RKO (cell line): ENCODE results near the gene ITGA7.
"Not testable (repeated sequence)": the region's sequence is repeated elsewhere in the genome, so short reads cannot be mapped to it uniquely, and the experiment has no call there.

Experiments
- DNase-seq: peaks from one replicate; pipeline ENCODE4 v3.0.0-alpha.2; 2016; ENCODE audit warnings: low spot score

Gene ITGA7

DNA sequence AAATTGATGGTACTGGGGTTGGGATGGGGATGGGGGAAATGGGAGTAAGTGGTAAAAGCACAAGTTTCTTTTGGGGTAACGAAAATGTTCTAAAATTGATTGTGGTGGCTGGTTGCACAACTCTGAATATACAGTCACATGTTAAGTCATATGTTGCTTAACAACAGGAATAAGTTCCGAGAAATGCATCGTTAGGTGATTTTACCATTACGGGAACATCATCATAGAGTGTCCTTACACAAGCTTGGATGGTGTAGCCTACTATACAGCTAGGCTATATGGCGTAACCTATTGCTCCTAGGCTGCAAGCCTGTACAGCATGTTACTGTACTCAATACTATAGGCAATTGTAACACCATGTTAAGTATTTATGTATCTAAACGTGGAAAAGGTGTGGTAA, 31.0 kb downstream of the ITGA7 start:
- DNase-seq: no peak

DNA sequence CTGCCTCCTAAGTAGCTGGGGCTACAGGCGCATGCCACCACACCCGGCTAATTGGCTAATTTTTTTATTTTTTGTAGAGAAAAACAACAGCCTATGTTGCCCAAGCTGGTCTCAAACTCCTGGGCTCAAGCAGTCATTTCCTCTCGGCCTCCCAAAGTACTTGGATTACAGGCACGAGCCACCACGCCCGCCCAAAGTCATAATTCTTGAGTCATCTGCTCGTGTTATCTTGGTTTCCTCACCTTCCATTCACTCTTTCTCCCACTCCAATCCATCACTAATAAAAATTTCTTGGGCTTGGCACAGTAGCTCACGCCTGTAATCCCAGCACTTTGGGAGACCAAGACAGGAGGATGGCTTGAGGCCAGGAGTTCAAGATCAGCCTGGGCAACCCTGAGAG, 32.0 kb downstream of the ITGA7 start:
- DNase-seq: no peak

DNA sequence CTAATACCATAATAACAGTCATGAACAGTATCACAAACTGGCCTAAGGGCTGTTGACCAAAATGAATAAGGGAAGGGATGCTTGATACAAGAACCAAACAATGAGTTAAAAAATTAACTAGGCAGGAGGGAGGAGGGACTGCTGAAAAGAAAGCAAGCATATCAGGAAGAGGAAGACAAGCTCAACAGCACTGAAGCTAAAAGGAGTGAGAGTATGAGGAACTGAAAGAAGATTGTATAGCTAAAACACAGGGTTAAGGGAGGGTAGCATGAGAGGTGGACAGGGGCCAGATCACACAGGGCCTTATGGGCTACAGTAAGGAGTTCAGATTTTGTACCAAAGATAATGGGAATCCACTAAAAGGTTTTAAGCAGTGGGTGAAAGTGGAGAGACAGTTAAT, 34.1 kb downstream of the ITGA7 start:
- no peak for DNase-seq

DNA sequence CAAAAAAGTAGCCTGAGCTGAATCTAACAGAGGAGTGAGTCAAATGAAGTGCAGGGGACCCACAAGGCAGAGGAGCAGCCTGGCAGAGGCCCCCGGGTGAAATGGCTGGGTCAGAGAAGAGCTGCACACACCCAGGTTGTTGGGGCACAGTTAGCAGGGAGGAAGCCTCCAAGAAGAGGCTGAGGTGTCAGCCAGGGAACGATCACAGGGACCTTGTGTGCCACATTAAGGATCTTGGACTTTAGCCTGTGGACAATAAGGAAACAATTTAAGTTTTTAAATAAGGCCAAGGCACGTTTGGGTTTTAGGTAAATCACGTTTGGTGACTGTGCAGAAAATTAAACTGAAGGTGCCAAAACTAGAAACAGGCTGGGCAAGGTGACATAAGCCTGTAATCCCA, 36.0 kb downstream of the ITGA7 start:
- DNase-seq: no peak

DNA sequence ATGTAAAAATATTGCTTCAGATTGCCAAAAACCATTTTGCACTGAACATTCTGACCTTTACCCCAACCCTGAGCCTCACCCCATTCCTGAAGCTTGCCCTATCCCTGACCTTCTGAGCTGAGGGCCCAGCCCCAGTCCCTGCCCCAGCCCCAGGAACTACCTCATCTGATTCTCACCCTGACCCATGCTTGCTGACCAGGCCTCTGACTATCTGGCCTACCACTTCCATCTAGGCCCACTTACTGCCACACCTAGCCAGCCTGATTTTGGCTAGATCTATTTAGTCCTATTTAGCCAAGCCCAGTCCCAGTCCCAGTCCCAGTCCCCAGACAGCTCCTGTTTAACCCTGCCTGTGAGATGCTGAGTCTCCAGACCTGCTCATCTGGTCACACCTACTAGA, 37.4 kb downstream of the ITGA7 start:
- DNase-seq: no peak

DNA sequence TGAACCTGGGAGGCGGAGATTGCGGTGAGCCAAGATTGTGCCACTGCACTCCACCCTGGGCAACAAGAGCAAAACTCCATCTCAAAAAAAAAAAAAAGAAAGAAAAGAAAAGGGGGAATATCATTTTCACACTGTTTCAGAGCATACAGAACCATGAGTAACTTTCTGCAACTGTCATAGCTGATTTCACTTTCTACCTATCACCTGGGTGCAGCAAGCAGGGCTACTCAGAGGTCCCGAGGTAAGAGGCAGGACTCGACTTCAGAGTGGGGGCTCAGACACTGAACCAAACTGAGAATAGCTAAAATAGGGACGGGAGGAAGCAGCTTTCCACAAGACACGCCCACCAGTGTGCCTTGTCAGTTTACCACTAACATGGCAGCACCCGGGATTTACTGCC, 41.2 kb downstream of the ITGA7 start:
- DNase-seq: no peak

DNA sequence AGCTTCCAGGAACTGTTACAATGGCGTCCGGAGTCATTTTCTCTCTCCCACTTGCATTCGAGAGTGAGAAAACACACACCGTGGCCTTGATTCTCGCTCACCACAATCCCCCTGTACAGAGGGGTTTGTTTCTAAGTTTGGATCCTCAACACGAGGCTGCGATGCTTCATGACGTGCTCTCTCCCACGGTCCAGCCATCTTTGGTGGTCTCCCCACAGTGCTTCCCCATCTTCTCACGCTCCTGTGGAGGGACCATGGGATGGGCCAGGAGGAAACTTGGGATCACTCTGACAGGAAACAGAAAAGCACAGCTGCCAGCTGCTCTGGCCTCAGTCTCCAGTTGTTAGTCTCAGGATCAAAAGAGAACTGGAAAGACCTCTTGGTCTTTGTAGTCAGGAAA, 42.9 kb downstream of the ITGA7 start:
- DNase-seq: no peak

DNA sequence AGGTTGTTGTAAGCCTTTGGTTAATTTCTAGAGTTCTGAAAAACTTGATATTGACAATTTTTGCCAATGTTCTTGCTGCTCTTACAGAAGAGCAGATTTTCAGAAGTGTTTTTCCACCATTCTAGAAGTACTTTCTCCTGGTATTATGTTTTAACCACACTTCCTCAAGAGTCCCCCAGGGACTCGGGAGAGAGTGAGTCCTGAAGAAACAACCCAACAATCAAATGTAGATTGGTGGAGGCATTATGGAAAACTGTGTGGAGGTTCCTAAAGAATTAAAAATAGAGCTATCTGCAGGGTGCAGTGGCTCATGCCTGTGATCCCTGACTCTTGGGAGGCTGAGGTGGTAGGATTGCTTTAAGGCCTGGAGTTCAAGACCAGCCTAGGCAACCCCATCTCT, 44.3 kb downstream of the ITGA7 start:
- no peak for DNase-seq

DNA sequence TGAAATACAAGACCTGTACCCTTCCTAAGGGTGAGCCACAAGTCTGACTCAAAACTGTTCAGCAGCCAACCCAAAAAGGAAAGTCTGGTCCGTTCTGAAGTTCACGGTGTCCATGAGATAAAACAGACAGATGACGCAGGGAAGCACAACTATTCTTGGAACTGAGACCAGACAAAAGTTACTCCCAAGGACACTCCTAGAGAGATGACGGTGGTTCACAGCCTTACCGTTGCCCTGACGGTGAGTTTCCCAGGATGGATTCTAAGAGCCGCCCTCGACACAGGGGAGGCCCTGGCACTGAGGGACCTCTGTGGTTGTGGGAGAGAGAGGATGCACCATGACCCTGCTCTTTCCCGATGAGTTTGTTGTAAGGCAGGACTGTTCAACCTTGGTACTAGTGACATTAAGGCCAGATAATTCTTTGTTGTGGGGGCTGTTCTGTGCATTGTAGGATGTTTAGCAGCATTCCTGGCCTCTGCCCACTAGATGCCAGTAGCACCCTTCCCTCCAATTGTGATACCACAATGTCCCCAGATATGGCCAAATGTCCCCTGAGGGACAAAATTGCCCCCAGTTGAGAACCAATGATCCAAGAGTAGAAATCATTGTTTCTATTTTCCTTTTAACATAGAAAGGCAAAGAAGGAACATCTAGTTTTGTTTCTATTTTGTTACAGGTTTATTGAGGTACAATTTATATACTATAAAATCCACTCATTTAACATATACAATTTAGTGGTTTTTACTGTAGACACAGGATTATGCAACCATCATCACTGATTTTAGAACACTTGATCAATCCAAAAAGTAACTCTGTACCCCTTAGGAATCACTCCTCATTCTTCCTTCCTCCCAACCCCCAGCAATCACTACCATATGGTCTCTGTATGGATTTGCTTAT, 48.0 kb downstream of the ITGA7 start:
- peak; percentile 59 for DNase-seq

DNA sequence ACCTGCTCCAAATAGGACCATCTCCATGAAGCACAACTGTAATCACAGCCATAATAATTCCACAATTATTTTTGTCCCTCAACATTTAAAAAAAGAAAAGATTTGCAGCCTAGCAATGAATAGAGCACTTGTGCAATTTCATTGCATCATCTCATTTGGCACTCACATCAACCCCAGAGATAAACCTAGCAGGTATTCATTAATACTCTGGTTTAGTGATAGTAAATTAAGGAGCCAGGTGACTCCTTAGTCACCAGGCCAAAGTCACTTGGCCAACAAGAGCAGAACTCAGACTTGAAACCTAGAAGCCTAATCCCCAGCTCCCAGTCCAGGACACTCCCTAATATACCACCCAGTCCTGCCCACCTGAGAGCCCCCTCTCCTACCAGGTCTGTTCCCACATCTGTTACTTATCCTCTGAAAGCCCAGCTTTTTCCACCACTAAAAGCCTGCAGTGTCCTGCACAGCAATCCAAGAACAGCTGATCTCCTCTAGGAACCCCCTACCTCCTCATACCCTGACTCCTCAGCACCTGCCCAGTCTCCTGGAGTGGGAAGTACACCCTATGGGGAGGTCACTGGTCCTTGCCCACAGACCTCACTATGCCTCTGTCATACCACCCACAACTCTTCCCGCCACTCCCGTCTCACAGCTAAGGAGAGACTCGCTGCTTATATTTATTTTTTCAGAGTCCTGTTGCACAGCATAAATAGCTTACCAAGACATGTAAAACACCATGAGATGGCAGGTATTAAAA, 48.9 kb downstream of the ITGA7 start:
- DNase-seq: no peak

DNA sequence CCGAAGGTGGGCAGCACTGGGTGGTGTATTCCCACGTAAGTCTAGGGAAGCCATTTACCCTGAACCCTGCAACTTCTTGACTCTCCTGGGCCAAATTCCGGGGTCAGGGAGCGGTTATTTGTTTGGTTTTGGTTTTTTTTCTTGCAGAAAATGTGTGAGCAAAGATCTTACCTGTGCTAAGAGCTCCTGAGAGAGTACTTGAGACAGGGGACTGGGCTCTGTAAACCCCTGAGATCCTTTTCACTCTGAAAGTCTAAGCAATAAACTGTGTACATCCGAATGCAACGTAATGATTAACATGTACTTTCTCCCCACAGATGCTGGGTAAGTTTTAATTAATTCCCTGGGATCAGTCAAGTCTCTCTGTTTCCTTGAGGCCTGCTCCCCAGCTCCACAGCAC, 49.5 kb downstream of the ITGA7 start:
- no peak for DNase-seq

DNA sequence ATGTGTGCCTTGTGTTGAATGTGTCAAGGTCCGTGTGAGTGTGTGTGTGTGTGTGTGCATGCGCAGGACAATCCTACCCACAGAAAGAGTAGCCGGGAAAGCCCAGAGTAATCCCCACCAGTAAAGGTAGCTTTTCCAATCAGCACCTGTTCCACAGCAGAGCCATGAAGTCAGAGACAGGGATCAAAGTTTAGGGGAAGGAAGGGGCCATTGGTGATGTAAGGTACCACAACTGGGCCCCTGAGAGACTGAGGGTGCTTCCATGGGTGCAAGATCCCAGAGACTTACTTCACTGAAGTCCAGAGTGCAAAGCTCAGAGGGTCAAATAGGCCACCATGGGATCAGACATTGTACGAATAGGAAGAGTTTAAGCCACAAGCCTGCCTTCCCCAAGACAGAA, 50.5 kb downstream of the ITGA7 start:
- no peak for DNase-seq

DNA sequence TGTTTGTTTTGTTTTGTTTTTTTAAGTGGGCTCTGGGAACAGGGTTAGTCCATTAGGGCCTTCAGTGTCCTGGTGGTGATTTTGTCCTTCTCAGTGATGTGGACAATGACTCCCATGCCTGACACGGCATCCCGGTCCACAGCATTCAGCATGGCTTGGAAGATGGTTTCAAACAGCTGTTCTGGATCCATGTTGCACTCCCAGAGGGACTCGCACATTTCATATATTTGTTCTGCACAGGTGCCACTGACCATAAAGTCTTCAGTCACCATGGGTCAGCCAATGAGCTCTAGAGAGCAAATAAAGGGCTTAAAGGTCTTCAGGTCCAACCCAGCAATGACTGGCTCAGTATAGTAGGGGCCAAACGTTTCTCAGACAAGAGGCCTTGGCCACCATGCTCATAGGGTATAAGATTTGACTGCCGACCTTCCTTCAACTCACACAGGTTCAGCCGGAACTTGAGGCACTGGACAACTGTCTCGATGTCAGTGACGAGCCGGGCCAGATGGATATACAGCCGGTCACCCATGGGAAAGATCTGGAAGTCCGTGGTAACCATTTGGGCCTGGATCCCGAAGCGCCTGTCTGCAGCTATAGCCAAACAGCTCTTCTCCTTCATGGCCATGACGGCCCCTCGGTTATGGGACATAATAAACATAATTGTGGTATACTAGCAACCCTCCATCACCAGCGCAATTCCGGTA, 53.0 kb downstream of the ITGA7 start:
- no peak for DNase-seq

DNA sequence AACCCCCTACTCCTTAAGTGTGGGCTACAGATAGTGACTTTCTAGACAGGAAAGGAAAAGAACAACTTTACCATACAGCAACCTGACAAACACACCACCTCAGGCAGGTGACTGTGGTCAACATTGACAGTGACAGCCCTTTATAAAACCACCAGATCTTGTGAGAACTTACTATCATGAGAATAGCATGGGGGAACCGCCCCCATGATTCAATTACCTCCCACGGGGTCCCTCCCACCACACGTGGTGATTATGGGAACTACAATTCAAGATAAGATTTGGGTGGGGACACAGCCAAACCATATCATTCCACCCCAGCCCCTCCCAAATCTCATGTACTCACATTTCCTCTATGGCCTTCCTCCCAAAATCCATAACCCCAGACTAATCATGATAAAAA, 54.7 kb downstream of the ITGA7 start:
- DNase-seq: no peak

DNA sequence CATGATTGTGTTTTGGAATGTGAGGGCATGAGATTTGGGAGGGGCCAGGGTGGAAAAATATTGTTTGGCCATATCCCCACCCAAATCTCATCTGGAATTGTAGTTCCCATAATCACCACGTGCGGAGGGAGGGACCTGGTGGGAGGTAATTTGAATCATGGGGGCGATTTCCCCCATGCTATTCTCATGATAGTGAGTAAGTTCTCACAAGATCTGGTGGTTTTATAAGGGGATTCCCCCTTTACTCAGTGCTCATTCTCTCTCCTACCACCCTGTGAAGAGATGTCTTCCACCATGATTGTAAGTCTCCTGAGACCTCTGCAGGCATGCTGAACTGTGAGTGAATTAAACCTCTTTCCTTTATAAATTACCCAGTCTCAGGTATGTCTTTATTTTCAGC, 55.4 kb downstream of the ITGA7 start:
- DNase-seq: no peak

DNA sequence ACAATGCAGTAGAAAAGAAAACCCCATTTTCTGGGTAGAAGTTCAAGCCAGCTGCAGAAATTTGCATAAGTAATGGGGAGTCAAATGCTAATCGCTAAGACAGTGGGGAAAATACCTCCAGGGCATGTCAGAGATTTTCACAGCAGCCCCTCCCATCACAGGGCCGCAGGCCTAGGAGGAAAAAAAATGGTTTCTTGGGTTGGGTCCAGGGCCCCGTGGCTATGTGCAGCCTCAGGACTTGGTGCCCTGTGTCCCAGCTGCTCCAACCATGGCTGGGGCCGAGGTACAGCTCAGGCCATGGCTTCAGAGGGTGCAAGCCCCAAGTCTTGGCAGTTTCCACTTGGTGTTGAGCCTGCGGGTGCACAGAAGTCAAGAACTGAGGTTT, 56.4 kb downstream of the ITGA7 start:
- no peak for DNase-seq

DNA sequence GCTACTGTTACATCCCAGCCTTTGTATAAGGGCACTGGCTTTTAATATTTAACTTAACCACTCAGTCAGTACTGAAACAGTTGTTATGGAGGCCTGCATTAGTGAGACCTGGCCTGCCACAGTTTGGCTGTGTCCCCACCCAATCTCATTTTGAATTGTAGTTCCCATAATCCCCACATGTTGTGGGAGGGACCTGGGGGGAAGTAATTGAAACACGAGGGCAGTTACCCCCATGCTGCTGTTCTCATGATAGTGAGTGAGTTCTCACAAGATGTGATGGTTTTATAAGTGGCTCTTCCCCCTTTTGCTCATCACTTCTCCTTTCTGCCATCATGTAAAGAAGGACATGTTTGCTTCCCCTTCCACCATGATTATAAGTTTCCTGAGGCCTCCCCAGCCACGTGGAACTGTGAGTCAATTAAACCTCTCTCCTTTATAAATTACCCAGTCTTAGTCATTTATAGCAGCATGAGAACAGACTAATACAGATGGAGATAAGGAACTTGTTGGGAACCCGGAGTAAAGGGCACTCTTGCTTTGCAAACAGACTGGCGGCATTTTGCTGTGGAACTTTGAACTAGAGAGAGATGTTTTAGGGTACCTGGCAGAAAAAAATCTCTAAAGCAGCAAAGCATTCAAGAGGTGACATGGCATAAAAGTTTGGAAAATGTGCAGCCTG, 56.9 kb downstream of the ITGA7 start:
- not testable (repeated sequence) for DNase-seq

DNA sequence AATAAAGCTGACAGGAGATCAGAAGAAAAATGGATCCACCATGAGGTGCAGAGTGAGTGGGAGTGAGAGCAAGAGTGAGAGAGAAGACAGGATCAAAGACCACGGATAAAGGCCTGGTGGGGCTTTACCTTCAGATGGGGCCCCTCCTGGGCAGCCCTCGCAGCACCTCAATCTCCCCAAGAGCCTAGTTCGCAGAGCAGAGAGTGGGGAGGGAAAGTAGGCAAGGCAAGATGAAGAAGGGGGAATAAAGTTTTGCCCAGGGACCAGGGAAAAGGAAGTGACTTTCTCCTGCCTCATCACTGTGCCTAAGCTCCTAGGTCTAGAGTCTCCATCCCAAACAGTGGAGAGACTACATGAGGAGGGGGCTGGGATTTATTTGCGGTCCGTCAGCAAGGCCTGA, 60.7 kb downstream of the ITGA7 start:
- no peak for DNase-seq

DNA sequence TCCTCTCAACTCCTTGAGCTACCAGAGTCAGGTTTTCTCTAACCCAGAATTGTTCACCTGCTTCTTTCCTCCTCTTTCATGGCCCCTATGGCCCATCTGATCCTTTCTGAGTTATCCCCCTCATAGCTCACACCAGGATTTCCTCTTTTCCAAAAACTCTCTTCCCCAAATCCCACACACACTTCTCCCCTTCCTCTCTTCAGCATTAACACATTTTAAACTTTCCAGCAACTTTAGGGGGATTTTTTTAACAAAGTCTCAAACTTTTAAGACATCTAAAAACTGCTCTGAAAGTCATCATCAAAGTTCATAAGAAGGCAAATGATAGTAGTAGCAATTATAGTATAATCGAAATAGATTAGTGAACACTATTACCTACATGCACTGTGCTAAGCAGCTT, 63.1 kb downstream of the ITGA7 start:
- no peak for DNase-seq

DNA sequence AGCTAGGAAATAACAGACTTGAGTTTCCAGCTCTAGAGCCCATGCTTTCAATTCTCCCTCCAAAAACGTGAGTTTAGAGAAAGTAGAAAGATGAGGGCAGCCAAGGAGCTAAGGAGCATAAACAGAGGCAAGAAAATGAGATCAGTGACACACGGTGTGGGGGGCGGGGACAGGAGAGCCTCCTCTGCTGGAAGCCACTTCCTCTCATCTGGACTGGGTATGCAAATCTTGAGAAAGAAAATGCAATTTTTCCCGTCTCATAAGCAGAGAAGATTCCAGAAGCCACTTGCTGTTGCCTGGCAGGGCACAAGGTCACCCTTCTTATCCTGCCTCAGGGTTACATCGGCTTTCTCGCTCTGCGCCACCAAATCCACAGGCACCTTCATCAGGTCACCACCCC, 65.0 kb downstream of the ITGA7 start:
- no peak for DNase-seq

DNA sequence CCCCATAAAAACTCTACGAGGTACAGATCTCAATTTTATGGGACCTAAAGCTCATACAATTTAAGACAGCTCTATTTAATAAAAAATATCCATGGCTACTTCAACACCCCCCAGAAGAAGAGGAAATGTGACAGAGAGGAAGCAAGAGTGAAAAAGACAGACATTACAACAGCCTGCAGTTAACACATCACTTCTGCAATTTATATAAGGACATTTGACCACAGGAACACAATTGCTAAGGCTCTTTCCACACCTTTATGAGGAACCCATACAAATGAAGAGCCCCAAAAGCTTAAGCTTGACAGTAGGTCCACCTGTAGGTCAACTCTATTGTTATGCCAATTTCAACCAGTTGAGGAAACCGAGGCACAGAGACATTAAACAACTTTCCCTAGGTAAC, 65.4 kb downstream of the ITGA7 start:
- no peak for DNase-seq

DNA sequence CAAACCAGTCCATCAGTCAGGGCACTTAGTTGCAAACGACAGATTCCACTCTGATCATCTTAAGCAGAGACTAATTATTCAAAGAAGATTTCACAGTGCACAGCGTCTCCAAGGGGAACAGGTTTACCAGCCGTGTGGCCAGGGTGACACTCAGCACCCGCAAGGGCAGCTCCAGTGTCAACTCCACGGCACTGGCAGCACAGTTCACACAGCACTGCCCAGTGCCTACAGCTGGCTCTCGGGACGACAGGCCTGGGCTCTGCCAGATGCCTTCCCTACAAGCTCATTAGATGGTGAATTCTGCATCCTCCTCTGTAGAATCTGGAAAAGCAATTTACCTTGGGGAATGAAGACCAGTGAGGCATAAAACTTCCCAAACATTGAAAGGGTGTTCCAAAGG, 66.1 kb downstream of the ITGA7 start:
- DNase-seq: no peak
